Ureter (tissue), 1 donor: ENCODE results near the gene COBL. TPM values are rescaled to one million over a fixed set of nuclear protein-coding genes. Genes with fewer than 3 reads are reported as not detected.

Source experiments
- DNase-seq: peaks from one replicate; pipeline ENCODE4 v3.0.0-alpha.2; 2020; ENCODE audit warnings: low spot score
- total RNA-seq: library from RNA; stranded (reverse); gene quantifications from one replicate; pipeline ENCODE4 v1.2.4, GENCODE V29; 2023
- donor health status: DM: yes; HTN: yes; CAD: no.

COBL gene
- total RNA-seq, 1 donor from 2014 or later = 1.3 TPM

DNA sequence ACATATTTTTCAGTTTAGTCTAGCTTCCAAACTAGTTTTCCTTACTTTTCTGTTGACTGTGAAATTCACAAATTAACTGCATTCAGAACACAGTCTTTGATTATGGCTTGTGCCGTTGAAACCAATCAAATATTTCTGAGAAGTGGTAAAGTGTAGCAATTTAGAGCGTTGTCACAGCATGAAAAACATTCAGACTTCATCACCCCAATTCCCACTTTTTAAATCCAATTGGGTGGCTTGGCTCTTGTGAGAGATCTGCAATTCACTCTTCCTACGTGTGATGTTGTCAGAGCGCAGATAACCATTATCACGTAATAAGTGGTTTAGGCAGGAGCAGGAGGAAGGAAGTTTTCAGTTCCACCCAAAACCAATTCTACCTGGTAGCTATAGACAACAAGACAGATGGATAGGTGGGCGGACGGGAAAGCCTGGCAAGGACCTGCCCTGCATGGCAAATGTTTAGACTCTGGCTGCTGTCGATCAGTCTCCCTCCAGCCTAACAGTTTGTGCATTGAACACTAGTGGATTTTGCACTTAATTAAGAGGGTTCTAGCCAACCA, 8.9 kb downstream of the COBL start:
- DNase-seq = no peak

DNA sequence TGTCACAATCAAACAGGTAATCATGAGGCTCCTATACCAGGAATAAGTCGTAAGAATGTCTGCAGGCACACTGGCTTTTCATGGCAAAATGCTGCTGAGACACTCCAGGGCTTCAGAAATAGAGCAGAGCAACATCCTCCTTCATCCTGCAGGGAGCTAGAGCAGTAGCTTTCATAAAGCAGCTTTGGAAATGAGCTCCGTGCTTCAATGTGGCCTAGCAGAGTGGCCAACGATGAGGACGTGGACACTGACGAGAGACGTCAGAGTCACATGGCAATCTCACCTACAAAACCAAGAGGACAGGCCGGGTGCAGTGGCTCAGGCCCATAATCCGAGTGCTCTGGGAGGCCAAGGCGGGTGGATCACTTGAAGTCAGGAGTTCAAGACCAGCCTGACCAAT, 9.8 kb downstream of the COBL start:
- no peak for DNase-seq

DNA sequence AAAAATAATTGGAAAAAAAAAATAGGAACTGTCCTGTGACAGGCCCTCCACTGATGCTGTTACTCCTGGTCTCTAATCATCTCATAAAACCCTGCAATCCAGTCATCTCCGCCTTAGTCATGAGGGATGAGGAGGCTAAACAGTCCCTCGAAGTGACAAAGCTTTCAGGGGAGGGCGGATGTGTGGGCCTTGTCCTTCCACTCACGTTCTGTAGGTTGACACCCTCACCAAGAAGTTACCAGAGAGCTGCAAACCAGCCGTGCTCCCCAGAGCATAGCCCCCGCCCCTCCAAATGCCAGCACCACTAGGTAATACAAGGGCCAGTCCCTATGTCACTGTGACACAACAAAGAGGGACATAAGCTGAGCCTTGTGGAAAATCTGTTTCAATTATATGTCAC, 11.9 kb downstream of the COBL start:
- DNase-seq = no peak

DNA sequence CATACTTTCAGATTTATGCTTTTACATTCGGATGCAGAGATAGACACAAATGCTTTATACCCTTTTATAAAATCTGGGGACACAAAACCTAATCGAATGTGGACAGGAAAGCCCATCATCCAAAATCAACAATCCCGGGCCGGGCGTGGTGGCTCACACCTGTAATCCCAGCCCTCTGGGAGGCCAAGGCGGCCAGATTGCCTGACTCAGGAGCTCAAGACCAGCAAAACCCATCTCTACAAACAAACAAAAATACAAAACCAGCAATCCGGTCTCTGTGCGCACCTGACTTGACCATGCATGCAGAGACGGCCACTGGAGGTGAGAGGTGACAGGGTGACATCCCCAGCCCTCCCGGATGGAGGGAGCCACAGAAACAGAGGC, 13.5 kb downstream of the COBL start:
- DNase-seq = no peak

DNA sequence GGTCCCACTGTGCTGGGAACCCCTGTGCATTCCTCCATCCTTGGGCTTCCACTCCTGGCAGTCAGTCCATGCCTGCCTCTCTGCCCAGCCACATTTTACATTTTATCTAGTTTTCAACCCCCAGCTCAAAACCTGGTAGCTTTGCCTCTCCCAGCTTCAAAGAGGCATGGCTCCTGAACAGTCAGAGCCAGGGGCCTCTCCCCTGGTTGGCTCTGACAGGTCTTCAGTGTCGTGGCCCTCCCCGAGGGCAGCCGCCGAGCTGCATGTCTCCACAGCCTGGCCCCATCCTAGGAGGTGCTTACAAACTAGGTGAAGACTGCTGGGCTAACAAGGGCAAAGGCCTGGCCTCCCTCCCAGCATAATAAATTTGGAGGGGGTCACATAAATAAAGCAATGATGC, 14.8 kb downstream of the COBL start:
- DNase-seq = peak; percentile 13

DNA sequence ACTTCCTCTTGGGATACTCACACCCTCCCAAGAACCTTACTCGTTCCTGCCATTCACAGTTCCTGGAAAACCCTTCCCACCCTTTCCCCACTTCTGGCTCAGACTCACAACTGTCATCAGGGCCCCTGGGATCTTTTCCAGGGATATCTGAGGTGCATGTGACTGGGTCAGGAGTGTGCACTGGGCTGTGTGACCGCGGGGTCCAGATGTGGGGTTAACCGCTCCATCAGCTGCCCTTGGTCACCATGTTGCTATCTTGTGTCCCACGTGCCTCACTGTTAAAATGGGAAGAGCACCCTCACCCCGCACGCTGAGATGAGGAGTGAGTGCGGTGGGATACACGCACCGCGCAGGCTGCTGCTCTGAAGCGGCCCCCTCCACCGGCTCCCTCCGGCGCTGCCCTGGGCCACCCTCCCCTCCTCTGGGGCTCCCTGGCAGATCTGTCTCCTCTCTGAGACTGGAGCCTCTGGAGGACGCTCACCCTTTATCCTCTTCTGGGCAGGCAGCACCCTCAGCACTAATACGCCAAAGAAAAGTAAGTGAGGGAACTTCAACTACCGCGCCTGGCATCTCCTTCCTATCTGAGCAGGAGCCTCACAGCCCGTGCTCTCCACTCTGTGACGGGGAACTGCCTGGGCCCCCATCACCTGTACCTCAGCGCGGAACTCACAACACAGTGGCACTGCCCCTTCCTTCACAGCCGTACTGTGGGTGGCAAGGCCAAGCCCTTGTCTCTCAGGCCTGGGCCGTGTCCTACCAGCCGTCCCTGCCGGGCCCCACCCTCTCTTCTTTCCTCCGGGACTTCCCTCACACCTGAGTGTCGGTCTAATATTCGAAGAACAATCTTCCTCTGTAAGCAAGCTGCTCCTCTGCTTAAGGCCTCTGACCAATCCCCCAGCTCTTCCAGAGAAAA, 15.6 kb downstream of the COBL start:
- peak; percentile 32 for DNase-seq

DNA sequence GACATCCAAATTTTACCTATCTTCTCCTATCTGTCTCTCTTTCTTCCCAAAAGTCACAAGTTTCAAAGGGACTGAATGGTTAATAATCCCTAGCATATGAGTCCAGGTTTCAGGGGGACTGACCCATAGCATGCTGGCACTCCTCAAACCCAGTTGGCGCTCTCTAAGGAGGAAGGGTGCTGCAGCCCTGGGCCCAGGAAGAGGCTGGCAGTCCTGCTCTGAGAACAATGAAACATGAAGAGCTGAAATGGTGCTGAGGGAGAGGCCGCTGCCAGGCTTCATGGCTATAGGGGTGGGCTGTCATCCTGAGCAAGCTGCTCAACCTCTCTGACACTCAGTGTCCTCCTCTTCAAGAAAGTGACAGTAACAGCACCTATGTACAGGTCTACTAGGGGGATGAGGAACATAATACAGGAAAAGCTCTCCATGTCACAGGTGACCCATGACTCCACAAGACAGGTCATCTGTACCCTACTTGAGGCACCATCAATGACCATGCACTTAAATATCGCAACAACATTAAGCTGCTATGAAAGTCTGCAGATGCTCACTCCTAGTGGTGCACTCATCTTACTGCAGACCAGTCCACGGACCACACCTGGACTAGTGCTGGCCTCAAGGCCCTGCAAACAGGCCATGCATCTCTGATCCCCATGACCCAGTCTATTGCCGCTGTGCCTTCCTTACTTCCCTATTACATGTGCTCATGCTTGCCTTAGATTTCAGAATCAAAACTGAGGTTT, 17.0 kb downstream of the COBL start:
- no peak for DNase-seq

DNA sequence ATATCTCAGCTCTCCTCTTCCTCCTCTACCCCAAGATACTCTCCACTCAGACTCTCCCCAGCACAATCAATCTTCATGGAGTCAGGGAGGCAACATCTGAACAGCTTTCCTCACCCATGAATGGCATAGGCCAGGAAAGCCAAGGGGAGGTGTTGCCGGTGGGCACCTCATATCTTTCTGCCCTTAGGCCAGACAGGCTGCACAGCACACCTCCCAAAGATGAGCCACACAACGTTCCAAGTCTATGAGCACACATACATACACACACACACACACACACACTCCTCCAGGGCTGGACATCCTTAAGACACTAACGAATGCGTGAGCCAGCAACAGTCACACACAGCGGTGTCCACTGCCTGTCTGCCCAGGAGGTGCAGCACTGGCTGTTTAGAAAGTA, 17.7 kb downstream of the COBL start:
- peak; percentile 4 for DNase-seq

DNA sequence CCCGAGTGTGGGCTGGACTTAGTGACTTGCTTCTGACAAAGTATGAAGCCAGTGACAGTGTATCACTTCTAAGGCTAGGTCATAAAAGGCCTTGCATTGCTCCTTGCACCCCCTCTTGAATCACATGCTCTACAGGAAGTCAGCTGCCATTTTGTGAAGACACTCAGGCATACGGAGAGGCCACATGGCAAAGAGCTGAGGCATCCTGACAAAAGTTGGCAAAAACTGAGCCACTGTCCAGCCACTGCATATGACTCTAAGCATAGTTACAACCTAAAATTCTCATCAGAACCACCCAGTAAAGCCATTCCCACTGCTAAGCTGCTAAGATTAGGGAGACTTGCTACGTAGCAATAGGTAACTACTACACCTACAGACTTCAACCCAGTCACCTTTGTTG, 18.6 kb downstream of the COBL start:
- DNase-seq = peak; percentile 10

DNA sequence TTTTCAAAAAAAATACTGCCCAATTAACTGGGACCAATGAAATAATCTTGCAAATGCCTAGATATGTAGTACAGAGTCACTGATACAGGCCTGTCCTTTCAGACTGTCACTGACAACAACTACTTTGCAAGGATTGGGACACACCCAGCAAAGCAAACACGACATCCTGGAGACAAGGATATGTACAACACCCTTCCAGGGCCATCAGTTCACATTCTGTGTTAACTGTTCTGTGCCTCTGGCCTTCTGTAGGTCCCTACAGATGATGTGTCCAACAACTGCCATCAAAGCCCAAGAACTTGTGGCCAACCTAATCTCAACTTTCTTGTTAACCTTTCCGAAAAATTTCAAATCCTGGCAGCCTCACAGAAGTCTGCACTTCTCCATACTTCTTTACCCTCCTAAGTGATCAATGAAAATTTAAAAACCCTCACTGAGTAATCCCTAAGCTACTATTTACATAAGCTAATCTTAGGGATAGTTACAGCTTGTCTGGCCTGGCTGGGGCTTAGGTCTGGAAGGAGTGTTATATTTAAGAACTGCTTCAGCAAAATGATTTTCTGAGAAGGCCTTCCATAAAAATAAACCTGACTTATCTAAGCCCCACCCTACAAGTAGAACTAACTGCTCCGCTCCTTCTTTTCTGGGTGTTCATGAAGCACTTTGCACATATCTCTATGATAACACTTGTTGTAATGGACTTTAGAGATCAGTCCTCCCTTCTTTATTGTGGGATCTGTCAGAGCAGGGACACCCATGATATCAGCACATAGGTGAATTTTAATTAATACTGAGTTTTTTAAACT, 21.0 kb downstream of the COBL start:
- no peak for DNase-seq

DNA sequence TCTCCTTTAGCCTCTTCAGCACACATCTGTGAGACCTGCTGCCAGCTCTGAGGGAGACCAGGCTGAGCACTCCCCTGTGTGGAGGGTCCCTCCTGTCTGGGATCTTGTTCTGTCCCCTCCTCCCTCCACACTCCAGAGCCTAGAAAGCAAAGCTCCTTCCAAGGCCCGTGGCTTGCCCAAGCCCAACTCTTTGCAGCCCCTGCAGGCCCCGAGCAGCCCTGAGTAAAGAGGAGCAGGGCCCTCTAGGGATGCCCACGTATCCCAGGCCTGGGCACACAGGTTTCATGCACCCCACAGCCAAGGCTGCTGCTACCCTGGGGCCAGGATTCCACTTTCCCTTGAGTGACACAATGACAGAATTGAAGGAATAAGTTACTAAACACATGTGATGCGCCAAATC, 24.0 kb downstream of the COBL start:
- DNase-seq = no peak

DNA sequence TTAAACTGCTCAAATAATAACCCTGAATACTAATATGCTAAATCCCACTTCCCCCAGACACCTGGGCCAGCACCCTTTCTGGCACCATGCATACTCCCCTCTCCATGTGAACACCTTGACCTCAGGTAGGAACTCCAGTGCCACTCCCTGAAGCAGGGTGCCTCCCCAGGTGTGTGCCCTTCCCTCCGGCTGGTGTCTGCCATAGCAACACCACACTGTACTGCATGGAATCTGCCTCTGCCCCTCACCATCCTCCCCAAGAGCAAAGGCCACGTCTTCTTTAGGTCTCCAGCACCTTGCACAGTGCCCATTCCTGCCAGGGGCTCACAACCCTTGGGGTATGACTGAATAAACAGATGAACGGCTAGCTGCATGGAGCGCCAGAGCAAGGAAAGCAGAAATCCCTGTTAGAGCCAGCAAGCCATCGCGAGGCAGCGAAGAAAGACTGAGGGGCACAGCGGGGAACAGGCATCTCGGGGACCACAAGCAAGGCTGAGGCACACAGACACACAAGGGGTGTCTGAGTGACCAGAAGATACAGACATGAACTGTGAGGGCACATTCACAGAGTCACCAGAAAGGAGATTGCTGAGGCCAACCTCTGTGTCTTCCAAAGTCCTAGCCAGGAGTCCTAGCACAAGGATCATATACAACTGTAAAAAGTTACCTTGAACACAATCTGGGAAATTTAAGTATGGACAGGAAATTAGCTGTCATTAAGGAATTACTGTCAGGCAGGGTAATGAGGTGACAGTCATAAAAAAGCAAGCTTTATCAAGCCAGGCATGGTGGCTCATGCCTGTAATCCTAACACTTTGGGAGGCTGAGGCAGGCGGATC, 25.7 kb downstream of the COBL start:
- no peak for DNase-seq

DNA sequence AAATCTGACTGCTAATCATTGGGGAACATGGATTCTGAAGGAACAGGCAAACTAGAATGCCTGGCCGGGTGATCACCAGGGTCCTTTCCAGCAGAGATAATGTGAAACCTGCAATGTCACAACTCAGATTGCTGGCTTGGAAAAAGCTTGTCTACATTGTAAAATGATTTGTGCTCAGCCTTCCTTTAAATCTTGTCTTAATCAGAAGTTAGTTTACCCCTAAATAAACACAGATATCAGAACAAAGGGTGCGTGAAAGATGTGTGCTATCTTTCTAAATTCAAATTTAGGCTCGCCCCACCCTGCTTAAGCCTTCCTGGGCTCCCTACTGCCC, 26.3 kb downstream of the COBL start:
- DNase-seq = no peak

DNA sequence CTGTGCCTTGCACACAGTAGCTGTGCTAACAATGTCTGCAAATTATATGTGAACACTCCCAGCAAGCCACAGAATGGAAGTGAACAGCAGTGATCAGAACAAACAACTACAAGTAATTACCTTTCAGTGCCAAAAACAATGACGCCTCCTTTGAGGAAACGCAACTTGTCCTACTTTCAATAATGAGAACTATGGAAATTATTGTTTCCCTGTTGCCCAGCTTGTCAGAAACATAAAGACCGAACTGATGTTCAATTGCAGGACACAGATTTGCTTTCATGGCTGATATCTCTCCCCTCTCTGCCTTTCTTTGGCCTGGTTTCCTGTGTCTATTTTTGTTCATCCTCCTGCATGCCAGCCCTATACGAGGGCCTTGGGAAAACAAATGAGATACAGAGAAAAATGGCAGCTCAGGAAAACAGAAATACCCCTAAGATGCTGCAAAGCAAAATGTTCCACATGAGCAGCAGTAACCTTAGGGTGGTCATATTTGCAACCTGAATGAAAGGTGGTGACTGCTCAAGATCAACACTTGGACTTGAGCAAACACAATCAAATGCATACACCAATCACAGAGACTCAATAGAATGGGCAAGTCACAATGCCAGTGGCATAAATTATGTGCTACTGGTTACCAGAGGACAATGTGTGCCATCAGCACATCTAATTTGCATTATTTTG, 26.8 kb downstream of the COBL start:
- no peak for DNase-seq

DNA sequence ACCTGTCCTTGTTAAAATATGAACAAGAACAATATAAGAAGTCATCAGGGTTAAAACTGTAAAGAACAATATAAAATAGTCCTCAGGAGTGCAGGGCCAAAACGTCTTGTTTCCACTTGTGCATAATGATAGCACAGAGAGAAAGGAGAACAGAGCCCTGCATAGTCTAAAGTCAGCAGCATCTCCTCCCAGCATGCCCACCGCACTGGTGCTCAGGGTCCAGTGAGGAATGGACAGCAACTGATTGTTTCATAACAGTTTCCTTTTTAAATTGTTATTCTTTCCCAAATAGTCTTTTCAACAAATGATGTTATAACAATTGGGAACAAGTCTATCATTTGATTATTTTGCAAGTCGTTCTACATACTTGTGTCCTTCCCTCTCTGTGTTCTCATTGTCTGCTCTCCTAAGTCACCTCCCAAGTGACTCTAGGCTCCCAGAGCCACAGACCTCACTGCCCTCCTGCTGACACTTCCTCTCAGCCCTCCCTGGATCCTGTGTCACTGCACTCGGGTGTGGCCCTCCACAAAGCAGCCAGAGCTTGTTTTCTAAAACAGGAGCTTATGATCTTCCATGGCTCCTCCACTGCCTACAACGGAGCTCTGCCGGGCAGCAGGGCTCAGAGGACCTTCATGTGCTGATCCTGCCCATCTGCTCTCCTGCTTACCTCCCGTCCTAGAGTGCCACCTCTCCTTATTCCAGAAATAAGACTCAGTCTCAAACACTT, 27.6 kb downstream of the COBL start:
- DNase-seq = no peak

DNA sequence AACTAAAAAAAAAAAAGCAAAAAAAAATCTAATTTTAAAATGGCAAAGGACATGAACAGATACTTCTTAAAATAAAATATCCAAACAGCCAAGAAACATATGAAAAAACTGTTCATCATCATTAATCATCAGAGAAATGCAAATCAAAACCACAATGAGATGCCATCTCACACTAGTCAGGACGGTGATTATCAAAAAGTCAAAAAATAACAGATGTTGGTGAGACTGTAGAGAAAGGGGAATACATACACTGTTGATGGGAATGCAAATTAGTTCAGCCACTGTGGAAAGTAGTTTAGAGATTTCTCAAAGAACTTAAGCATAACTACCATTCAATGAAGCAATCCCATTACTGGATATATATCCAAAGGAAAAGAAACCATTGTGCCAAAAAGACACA, 30.2 kb downstream of the COBL start:
- no peak for DNase-seq

DNA sequence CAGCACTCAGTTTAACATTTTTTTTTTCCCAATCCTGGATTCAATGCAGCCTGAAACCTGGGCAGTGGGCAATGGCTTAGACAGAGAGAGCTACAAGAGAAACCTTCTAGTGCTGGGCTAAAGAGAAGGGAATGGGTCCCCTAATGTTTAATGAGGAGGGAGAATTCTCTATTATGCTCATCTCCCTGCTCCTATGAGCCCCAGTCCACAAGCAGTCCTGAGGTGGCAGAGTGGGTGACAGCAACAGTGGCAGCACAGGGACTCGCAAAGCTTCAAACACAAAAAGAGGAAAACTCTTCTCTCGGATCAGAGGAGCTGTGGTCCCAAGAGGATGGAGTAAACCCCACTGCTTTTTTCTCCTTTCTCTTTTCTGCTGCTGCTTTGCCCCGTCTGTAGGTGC, 36.5 kb downstream of the COBL start:
- DNase-seq = no peak

DNA sequence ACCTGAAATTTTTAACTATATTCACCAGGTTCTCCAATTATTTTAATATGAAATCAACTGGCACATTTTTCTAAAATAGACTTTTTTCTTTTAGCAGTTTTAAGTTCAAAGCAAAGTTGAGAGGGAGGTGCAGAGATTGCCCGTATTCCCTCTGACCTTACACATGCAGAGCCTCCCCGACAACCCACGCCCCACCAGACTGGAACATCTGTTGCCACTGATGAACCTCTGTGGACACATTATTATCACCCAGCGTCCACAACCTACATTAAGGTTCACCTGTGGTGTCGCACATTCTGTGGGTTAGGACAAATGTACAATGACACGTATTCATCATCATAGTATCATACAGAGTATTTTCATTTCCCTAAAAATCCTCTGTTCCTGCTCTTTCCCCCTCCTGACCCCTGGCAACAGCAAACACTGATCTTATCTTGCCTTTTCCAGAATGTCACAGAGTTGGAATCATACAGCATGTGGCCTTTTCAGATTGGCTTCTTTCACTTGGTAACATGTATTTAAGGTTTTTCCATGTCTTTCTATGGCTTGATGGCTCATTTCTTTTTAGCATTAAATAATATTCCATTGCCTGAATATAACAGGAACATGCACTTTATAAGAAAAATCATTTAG, 37.1 kb downstream of the COBL start:
- peak; percentile 27 for DNase-seq

DNA sequence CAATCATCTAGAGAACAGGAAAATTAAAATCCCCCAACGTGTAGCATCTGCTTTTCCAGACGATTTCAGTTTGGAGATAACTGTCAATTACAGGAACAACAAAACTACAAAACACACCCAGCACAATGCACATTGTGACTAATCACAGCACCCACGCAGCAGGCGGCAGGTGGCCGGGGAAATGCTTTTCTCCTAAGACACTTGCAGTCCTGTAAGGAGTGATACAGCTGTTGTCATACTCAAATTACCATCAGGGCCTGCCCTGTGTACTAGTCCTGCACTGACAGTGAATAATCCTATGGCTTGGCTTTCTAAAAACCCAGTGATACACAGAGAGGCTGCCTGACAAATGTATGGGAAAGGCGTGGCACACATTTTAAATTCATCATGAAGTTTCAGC, 37.8 kb downstream of the COBL start:
- DNase-seq = no peak

DNA sequence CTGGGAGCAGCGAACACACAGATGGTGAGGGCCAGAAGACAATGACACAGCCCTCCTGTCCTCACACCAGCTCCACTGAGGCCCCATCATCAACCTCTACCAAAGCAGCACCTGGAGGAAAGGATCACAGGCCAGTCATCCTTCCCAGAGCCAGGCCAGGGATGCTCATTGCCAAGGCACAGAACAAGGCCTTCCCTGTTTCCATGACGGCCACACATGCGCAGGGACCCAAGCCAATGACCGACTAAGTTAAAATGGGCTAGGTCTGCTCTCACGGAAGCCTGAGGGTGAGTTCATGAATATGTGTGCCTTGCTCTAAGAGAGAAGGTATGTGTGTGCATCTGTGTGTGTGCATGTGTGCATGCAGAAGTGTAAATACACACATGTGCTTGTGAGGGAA, 39.6 kb downstream of the COBL start:
- DNase-seq = no peak
